Daoy (cell line): ENCODE data around the gene TCERG1. TPM values are rescaled to one million over a fixed set of nuclear protein-coding genes. Genes with fewer than 3 reads are reported as not detected.

Experiments
- total RNA-seq: library from RNA; depleted of rRNA; stranded (reverse); fragments of >200 nt; shearing (Covaris generic); gene quantifications from 2 replicates; pipeline ENCODE4 v1.2.3, GENCODE V29; 2014; rRNA removed

TCERG1 gene
- total RNA-seq, 1 experiment from 2014 or later = 66.2 TPM

Other genes with a start within 250 kb of the TCERG1 start
- gene RBM27, start 243.7 kb upstream of the TCERG1 start, total RNA-seq = 24.6 and 27.0 TPM in 2 replicates
- 0.29 TPM in 1 of 2 replicates, not detected in the other for gene POU4F3, start 108.5 kb upstream of the TCERG1 start, total RNA-seq
- gene GPR151, start 68.9 kb downstream of the TCERG1 start, total RNA-seq = not detected in 2 replicates